Islet of Langerhans (tissue), 1 donor: Measurements from ENCODE around the gene MACROD1.
"Not testable (repeated sequence)": the region's sequence is repeated elsewhere in the genome, so short reads cannot be mapped to it uniquely, and the experiment has no call there.

Source experiments
- FAIRE-seq: peaks from one replicate; lab custom pipeline; 2011; peaks lifted over from hg19 to GRCh38; lab: Jason Lieb, UNC

MACROD1 gene

DNA sequence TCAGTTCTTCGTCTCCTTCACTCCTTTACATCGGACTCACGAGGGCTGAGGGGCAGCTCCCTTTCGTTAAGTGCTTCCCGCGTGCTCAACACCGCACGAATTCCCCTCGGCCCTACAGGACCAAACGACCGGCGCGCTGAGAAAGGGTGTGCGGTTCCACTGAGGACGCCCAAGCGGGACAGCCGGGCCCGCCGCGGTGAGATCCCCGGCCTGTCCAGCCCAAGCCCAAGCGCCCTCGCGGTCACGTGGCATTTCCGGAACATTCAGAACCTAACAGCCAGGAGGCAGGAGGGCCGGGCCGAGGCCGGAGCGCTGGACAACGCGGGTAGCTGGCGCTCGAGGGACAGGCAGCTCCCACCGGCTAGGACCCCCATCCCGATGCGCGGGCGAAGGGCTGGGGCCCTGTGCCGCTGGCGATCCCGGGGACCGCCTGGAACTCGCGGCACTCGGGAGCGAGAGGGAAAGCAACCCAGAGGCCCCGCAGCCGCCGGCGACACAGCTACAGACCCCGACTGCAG is 19.3 kb upstream of the MACROD1 start:
- no peak for FAIRE-seq

GRCh38 chr11:64183890-64184289 is 18.0 kb upstream of the MACROD1 start:
- no peak for FAIRE-seq

DNA sequence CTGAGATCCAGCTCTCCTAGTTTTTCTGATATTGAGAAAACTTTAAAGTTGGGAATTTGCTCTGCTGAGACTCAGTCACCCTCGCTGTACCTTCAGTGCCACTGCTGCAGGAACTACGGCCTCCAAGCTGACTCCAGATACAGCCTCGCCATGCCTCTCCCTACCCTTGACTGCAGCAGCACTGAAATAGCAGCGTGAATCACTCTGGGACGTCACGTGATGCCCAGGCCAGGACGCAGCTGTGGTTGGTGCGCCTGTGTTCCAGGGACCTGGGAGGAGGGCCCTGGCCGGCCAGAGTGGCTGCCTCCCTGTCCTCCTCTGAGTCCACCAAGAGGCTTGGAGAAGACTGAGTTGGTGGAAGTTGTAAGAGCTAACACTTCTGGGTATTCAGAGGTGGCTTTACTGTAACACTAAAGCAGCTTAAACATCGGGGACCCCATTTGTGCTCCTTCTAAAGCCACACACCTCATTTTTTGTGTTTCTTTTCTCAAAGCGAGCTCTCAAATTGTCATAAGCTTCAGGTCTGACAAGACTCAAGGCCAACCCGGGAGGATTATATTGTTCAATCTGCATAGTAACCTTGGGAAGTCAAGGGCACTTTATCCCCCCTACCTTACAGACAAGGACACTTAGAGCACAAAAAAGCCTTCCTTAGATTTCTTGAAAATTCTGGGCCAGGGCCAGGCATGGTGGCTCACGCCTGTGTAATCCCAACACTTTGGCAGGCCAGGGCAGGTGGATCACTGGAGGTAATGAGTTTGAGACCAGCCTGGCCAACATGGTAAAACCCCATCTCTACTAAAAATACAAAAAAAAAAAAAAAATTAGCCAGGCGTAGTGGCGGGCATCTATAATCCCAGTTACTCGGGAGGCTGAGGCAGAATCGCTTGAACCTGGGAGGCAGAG is 15.8 kb upstream of the MACROD1 start:
- no peak for FAIRE-seq

DNA sequence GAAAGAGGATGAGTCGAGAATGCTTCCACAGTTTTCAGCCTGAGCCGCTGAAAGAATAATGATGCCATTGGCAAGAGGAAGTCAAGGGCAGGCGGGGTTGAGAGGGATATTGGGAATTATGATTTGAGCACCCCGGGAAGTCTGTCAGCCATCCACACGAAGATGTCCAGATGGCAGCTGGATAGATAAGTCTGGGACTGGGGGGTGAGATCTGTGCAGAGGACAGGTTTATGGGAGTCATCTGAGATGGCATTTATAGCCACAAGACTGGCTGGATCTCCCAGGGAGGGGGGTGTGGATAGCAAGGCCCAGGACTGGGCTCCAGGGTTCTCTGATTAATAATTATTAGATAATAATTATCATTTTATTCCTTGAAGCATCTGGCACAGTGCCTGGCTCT is 15.0 kb upstream of the MACROD1 start:
- no peak for FAIRE-seq

DNA sequence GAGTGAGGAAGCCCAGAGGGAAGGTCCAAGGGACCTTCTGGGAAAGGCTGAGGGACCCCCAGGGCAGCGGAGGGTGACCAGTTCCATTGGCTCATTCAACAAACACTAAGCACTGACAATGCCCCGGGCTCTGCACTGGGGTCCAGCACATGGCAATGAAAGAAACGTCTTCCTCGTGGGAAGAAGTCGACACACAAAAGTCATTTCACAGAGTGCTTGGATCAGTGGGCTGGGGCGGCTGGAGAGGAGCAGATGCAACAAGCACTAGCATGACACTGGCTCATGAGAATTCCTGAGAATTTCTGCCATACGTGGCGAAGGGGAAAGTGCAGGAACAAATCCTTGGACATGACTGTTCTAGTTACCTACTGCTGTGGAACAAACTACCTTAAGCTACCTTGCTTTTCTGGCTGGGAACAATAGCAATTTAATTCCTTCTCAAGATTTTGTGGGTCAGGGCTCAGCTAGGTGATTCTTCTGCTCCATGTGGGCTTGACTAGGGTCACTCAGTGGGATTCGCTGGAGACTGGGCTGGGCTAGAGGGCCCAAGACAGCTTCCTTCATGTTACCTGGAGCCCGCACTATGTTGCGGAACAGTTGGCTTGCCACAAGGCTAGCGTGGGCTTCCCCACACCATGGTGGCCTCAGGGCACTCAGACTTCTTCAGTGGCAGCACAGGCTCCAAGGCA is 13.2 kb upstream of the MACROD1 start:
- no peak for FAIRE-seq

GRCh38 chr11:64178203-64178602 is 12.3 kb upstream of the MACROD1 start:
- no peak for FAIRE-seq

DNA sequence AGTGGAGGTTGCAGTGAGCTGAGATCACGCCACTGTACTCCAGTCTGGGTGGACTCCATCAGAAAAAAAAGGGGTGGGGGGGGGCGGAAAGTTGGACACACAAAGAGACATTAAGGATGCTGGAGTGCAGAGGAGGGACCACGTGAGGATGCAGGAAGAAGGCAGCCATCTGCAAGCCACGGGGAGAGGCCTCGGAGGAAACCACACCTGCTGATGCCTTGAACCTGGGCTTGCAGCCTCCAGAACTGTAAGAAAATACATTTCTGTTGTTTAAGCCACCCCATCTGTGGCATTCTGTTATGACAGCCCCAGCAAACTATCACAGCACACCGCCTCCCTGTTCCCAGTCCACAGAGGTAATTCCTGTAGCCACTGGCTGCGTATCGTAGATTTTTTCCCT is 10.8 kb upstream of the MACROD1 start:
- FAIRE-seq = no peak

DNA sequence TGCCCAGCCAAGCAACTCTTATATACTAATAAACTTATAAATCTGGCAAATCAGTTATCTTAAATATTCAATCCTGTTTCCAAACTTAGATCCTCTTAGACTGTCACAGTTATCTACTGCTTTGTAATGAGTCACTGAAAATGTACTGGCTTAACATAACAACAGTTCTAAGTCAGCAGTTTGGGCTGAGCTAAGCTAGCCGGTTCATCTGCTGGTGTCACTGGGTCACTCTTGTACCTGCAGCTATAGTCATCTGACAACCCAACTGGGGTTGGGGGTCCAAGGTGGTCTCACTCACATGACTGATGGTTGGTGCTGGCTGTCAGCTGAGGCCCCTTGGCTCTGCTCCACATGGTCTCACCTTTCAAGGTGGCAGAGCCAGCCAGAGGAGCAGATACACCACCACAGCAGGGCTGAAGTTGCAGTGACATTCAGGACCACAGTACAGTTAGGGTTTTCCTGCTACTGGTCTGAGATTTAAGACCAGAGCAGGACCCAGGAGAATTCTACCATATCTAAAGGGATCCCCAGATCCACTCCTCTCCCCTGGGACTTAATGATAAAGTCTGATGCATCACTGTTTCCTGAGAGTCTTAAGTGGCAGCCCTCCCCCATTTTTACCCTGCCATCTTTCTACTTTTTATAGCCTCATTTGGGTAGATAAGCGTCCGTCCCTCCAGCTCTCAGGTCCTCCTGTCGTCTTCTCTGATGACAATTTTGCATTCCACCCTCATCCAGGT is 7.9 kb upstream of the MACROD1 start:
- no peak for FAIRE-seq

GRCh38 chr11:64170419-64170818 is 4.5 kb upstream of the MACROD1 start:
- no peak for FAIRE-seq

DNA sequence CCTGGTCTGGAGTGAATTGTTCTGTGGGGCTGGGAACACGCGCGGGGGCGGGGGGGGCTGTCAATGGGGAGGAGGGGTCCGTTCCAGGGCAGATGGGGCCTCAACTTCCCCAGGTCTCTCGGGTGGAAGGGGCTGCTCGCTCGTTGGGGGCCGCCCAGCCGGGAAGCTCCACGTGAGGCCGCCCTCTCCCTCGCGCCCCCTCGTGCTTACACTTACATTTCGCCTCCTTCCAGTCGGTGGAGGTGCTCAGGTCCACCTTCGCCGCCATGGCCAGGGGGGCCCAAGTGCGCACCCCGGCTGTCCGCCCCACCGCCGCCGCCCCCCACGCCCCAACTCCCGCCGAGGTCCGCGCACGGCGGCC is 452 bp downstream of the MACROD1 start:
- no peak for FAIRE-seq

- FAIRE-seq = no peak
Measured at GRCh38 chr11:64164392-64165312, 1.3 kb downstream of the MACROD1 start.

DNA sequence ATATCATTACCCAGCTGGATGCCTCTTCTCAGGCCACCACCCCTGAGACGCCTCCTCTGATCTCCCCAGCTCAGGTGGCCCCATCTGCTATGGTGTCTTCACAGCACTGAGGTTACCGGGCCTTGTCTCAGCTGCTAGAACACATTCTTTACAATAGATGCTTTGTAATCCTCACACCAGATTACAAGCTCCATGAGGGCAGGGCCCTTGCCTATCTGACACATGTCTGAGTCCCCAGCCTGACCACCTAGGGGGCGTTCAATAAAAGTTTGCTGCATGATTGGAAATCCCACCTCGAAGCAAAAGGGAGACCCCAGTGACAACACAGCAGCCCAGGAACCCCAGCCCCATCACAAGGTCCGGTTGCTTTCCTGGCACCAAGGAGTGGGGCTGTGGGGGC is 2.0 kb downstream of the MACROD1 start:
- no peak for FAIRE-seq

- not testable (repeated sequence) for FAIRE-seq
Measured at GRCh38 chr11:64162769-64163168, 3.1 kb downstream of the MACROD1 start.

DNA sequence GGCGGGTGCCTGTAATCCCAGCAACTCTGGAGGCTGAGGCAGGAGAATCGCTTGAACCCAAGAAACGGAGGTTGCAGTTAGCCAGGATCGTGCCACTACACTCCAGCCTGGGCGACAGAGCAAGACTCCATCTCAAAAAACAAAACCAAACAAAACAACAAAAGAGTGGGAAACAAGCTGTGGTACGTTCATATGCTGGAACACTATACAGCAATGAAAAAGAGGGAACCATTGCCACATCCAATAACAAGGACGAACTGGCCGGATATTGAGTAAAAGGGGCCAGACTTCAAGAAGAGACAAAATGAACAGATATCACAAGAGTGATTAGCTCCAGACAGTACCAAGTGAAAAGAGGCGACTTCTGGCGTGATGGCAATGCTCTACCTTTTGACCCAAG is 4.9 kb downstream of the MACROD1 start:
- no peak for FAIRE-seq

DNA sequence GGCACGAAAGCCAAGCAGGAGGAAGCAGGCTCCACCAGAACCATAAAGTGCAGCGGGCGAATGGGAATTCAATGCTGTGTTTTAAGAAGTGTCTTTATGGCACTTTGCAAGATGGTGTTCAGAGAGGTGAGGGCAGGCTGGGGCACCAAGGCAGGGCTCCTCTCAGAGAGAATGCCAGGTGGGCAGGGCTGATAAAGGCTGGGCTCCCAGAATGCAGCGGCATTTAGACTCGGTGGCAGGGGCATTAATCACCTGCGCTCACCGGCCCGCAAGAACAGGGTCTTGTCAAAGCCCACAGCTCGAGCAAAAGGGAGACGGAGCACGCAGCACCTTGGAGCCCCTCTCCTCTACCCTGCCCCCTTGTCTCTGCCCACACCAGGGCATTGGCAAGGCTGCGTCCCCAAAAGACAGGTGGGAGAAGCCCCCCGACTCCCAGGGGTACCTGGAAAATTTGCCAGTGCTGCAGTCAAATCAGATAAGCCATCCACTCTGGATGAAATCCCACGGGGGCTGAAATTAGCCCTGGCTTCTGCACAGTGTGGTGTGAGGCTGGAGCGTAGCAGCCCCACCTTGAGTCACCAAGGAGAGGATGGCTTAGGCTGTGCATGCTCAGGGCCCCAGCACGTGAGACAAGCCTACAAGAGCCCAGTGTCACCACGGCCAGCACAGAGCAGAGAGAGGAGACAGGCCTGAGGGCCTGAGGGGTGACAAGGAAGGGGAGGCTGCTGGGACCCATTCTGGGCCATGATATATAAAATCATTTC is 8.1 kb downstream of the MACROD1 start:
- FAIRE-seq = no peak

- FAIRE-seq = no peak
Measured at GRCh38 chr11:64156235-64157011, 9.5 kb downstream of the MACROD1 start.

DNA sequence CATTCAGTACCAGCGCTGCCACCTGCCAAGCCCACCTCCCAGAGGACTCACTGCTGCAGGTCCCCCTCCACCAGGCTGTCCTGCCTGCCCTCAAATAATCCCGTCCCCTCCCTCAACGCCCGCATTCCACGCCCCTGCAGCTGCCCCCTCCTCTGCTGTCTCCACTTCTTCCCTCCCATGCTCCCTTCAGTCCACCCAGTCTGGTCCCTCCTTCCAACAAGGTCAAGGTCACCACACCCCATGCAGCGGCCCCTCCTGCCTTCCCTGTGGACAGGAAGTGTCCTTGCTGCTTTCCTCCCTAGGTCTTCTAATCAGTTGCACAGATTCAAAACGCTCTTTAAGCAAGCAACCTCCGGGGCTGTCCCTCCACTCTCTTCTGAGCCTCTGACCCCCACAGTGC is 12.1 kb downstream of the MACROD1 start:
- no peak for FAIRE-seq

DNA sequence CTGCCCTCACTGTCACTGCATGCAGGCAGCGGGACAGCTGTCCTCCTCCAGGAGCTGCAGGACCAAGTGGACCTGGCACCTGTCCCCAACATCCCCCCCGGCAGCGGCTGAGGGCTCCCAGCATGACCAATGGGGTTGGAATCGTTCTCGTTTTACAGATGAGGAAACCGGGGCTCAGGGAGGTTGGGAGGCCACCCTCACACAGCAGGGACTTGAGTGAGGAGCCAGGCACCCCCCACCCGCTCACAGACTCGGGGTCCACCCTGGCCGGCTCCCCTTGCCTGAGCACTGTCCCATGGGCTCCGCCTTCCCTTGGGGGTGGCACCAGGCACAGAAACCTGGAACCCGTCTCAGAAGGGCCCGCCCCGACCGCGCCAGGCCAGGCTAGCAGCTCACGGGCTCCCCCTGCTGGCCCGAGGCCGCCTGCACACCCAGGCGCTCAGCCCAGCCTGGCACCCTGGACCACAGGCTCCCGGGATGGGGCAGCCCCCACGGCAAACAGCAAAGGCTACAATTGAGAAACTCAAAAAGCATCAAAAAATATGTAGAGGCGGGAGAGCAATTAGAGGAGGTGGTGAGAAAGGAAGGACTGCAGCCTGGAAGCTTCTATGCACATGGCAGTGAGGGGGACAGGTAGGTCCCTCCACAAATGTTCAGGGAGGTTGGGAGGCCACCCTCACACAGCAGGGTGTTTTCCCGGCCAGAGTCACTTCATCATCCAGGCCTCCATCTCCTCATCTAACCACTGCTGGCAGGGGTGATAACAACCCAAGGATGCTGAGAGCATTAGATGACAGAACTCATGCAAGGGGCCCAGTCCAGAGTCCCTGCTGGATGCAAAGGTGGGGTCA is 12.8 kb downstream of the MACROD1 start:
- FAIRE-seq = no peak

DNA sequence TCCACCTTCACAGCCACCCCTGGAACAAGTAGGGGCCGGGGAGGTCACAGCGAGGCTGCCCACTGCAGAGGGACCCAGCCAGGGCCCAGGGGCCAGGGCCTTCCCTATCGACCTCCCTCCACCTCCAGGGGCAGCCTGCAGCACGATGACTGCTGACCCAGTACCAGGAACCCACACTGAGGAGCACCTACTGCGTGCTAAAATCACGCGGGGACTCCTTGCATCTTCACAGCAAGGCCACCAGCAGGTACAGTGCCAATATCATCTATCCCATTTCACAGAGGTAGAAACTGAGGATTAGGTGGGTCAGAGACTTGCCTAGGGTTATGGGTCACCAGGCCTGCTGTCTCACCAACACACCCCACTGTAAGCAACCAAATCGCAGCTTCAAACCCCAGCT is 14.6 kb downstream of the MACROD1 start:
- no peak for FAIRE-seq
